Body of pancreas (tissue), 4 donors: ENCODE data around the gene TRPC4. TPM values are rescaled to one million over a fixed set of nuclear protein-coding genes. Genes with fewer than 3 reads are reported as not detected.

Experiments
- ATAC-seq: fragments of 150-250 bp; one replicate; pipeline ENCODE4 v1.9.1; 2016
- DNase-seq, 4 donors: peaks; one replicate each; pipeline ENCODE4 v3.0.0-alpha.2; 2019
- H3K27ac ChIP-seq, 4 donors: fragments of 200-600 bp; sonication (generic); 1 replicate in 3 of 4; 2 replicates in 1 of 4; pipeline versions ENCODE4 v1.5.1 to v1.6.1; 2016 to 2019; ENCODE audit warnings: mild to moderate bottlenecking in 1 of 4, mixed read lengths in 1 of 4, moderate library complexity in 1 of 4
- H3K27me3 ChIP-seq, 2 donors: fragments of 200-600 bp; sonication (generic); one replicate each; pipeline ENCODE4 v1.6.0; 2016; ENCODE audit warnings: mild to moderate bottlenecking in 1 of 2
- H3K36me3 ChIP-seq, 2 donors: fragments of 200-600 bp; sonication (generic); replicated peaks in 1 of 2; 2 replicates each; pipeline ENCODE4 v1.5.1; 2016; ENCODE audit warnings: low read depth in 2 of 2; ENCODE audit not compliant: insufficient read depth in 1 of 2
- H3K4me1 ChIP-seq: fragments of 200-600 bp; sonication (generic); one replicate; pipeline ENCODE4 v1.6.0; 2016
- H3K4me3 ChIP-seq, 2 donors: fragments of 200-600 bp; sonication (generic); 1 replicate in 1 of 2; 2 replicates in 1 of 2; pipeline ENCODE4 v1.5.1; 2016 to 2019
- H3K9me3 ChIP-seq, 3 donors: fragments of 200-600 bp; sonication (generic); 1 replicate in 2 of 3; 2 replicates in 1 of 3; pipeline ENCODE4 v1.5.1; 2016
- POLR2A ChIP-seq, 3 donors: fragments of 450-650 bp; IDR thresholded peaks; one replicate each; pipeline ENCODE4 v1.6.1; 2016; ENCODE audit warnings: antibody characterized with exemption in 3 of 3, mild to moderate bottlenecking in 2 of 3
- WGBS, 2 donors: methylation state at CpG; one replicate each; pipeline ENCODE4 v1.1.5; 2017; 5-methylcytosine and 5-hydroxymethylcytosine counted together
- intact Hi-C: fragments of 100-400 bp; cut with DNase I; formaldehyde crosslinking; loops from one replicate; pipeline ENCODE4 v1.15.1; 2023
- total RNA-seq, 2 donors: library from RNA; depleted of rRNA; stranded (reverse); fragments of >200 nt; gene quantifications; one replicate each; pipeline ENCODE4 v1.1.0, GENCODE V29; 2016
- TF ChIP-seq, protein P1 (sequence below), 7 experiments: fragments of 450-650 bp in 4 of 7; fragments of 200-600 bp in 3 of 7; sonication (generic) in 3 of 7; IDR thresholded peaks; one replicate each; pipeline ENCODE4 v1.5.1; 2016 to 2019; ENCODE audit warnings: antibody characterized with exemption in 7 of 7

TRPC4 gene
- total RNA-seq, 2 donors from 2014 or later, result 0.33 to 2.6 TPM

DNA sequence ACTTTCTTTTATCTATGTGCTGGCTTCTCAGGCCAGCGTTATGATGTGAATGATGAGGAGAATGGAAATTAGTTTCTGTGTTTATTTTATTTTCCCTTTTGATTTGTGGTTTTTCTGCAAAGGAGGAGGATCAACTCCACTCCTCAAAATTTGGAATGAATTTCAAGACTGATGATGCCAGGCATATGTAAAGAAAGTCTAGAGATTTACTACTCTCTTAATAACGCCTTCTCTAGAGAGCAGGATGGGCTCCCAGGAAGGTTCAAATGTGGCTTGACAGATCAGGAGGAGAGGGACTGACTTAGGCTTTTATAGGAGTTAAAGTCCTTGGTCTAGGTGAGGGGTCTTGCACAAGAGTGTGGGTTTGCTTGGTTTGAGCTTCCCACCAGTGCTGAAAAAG is 255.9 kb downstream of the TRPC4 start:
- ATAC-seq (no peak), DNase-seq (no peak)
- Histone ChIP-seq H3K4me3 (no peak overlapping the region), H3K36me3 (no peaks in the 10 kb centered on the region), H3K27ac (no peak overlapping the region), H3K4me1 (no peaks in the 10 kb centered on the region), H3K27me3 (no peaks in the 10 kb centered on the region), H3K9me3 (no peaks in the 10 kb centered on the region)
- WGBS, 2 donors, result 58 to 62% methylated on average over 2 of the region's 2 CpGs
- intact Hi-C loops, result no loop called here
- TF ChIP-seq, protein P1, sequence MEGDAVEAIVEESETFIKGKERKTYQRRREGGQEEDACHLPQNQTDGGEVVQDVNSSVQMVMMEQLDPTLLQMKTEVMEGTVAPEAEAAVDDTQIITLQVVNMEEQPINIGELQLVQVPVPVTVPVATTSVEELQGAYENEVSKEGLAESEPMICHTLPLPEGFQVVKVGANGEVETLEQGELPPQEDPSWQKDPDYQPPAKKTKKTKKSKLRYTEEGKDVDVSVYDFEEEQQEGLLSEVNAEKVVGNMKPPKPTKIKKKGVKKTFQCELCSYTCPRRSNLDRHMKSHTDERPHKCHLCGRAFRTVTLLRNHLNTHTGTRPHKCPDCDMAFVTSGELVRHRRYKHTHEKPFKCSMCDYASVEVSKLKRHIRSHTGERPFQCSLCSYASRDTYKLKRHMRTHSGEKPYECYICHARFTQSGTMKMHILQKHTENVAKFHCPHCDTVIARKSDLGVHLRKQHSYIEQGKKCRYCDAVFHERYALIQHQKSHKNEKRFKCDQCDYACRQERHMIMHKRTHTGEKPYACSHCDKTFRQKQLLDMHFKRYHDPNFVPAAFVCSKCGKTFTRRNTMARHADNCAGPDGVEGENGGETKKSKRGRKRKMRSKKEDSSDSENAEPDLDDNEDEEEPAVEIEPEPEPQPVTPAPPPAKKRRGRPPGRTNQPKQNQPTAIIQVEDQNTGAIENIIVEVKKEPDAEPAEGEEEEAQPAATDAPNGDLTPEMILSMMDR (IDR thresholded peaks at IDR 0.05), result no peak
- TF ChIP-seq POLR2A (IDR thresholded peaks at IDR 0.05), result no peak

DNA sequence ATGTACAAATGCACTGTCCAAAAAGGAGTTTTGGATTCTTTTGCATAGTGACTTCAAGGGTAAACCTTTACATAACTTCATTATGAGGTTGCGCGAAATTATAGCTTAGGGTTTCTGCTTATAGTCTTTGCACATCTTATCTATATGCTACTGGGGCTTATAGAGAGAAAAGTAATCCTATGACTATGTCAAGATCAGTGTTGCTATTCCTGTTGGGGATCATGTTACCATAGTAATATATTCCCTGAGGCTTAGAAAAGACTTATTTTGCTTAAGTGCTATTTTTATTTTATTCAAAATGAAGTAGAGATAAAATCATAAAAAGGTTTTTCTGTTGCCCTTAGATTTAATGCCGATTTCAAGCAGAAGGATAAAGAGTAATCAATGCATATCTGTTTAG is 256.3 kb downstream of the TRPC4 start:
- Histone ChIP-seq H3K4me1 (no peaks in the 10 kb centered on the region), H3K4me3 (no peak overlapping the region), H3K27me3 (no peaks in the 10 kb centered on the region), H3K36me3 (no peaks in the 10 kb centered on the region), H3K9me3 (no peaks in the 10 kb centered on the region), H3K27ac (no peak overlapping the region)
- DNase-seq (no peak), ATAC-seq (no peak)
- WGBS, 2 donors, result 76 to 79% methylated on average over 3 of the region's 3 CpGs
- intact Hi-C loops, result no loop called here
- TF ChIP-seq, protein P1 (IDR thresholded peaks at IDR 0.05), result no peak
- no peak for TF ChIP-seq POLR2A (IDR thresholded peaks at IDR 0.05)

DNA sequence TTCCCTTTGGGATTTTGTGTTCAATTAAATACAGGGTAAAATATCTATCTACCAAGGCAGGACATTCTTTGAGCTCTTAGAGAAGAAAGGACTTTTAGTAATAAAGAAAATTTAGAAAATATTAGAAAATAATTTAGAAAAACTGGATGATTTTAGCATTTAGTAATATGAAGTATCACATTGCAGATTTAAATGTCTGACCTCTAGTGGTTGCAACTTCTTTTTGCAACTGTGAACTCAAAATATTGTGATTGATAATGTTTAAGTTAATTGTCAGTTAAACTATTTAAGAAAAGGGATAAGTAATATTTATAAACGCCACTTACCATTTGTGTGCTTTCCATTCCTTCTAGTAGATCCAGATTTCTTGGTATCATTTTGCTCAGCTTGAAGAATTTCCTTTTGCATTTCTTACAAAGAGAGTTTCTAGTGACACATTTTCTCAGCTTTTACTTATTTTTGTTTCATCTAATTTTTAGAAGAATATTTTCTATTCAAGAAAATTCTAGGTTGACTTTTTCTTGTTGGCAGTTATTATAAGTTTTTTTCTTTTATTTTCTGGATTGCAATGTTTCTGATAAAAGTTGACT is 260.7 kb downstream of the TRPC4 start:
- H3K27ac ChIP-seq, result no peak overlapping the region
- ATAC-seq, result no peak
- no peaks in the 10 kb centered on the region for H3K4me1 ChIP-seq
- no peak for TF ChIP-seq POLR2A (IDR thresholded peaks at IDR 0.05)
- TF ChIP-seq, protein P1 (IDR thresholded peaks at IDR 0.05), result peak in 5 of 7 experiments; percentile 10 to 31 (median 15)
- WGBS, 2 donors, result 25 to 28% methylated on average over 1 of the region's 1 CpG
- H3K36me3 ChIP-seq, result no peaks in the 10 kb centered on the region
- no peaks in the 10 kb centered on the region for H3K9me3 ChIP-seq
- no peak overlapping the region for H3K4me3 ChIP-seq
- intact Hi-C loops, result no loop called here
- no peaks in the 10 kb centered on the region for H3K27me3 ChIP-seq
- DNase-seq, result no peak

DNA sequence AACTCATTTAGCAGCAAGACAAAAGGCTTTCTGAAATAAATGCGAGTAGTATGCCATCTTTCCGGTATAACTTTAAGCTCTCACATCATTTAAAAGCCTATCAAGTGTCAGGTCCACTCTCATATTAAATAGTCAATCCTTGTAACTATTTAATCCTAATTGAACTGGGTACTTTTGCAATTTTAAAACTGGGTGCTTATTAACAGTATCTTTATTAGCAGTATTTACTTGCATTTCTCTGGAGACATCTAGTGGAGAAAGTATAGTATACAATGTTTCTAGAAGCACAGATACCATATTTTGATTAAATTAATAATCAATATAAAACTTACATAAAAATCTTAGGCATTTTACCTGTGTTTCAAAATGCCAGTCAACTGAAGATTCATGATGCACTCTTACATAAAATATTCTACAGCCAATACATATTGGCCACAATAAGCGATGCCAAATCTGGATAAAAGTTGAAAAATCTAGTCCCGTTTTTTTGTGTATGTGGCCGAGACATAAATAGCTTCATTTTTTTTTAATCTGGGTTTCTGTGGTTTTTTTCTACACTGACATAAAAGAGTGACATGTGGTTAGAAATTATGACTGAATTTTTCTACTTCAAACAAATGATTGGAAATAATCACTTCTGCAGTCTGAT is 266.7 kb downstream of the TRPC4 start:
- Histone ChIP-seq H3K27me3 (no peaks in the 10 kb centered on the region), H3K4me3 (no peak overlapping the region), H3K4me1 (no peaks in the 10 kb centered on the region), H3K36me3 (no peaks in the 10 kb centered on the region), H3K9me3 (no peaks in the 10 kb centered on the region), H3K27ac (no peak overlapping the region)
- intact Hi-C loops, result no loop called here
- TF ChIP-seq, protein P1 (IDR thresholded peaks at IDR 0.05), result peak in 5 of 7 experiments; percentile 36 to 49 (median 38)
- TF ChIP-seq POLR2A (IDR thresholded peaks at IDR 0.05), result no peak
- DNase-seq (no peak), ATAC-seq (no peak)
- WGBS, 2 donors, result 52 to 56% methylated on average over 5 of the region's 5 CpGs
